TTC549 (cell line): Measurements from ENCODE around the gene DCST1.
A peak's percentile ranks its signal among the peaks of the same experiment; 100 is the strongest.

ENCODE experiments used
- FAIRE-seq: peaks from 2 replicates; lab custom pipeline; 2012; peaks lifted over from hg19 to GRCh38; lab: Jason Lieb, UNC

DCST1 gene

DNA sequence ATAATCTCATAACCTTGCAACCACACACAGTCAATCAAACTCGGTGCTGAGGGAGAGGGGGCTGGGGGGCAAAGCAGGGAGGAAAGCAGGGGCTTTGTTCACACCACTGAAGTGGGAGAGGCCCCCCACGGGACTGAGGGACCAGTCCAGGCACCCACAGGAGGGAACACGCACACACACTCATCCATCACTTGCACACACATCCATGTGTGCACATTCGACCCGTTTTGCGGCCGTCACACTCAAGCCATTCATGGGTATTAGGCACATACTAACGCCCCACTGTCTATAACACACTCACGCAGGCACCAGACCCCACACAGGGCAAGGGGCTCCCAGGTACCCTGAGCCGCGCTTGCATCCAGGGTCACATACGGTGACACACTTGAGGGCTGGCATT is 59.0 kb downstream of the DCST1 start:
- FAIRE-seq, result no peak

DNA sequence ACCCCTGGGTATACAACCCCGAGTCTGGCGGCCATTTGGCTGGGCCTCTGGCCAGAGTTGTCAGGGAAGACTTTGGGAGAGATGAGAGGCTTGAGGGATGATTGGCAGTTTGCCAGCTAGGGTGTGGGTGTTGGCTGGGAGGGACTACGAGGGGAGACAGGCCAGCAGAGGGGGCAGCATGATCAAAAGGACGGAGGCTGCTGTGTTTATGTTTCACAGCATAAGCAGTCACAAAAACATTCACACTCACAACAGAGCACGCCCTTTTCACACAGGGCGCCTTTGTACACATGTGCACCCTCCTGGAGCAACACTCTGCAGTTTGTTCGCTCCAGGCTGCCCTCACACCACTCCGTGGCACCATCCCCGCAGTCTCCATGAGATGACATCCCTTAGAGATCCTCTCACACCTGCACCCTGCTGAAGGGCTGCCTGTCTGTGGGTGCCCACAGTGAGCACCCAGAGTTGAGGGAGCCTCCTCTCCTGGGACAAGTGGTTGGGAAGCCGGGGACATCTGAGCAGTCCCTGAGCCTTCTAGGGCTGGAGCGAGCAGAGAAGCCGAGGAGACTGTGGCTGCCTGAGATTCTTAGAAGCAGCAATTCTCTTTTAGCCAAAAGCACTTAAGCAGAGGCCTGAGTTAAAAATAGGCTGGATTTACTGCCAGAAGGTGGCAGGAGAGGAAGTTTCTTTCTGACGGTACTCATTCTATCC is 60.4 kb downstream of the DCST1 start:
- peak; percentile 61 for FAIRE-seq

- no peak for FAIRE-seq
Measured at GRCh38 chr1:155094622-155094948, 61.0 kb downstream of the DCST1 start.

DNA sequence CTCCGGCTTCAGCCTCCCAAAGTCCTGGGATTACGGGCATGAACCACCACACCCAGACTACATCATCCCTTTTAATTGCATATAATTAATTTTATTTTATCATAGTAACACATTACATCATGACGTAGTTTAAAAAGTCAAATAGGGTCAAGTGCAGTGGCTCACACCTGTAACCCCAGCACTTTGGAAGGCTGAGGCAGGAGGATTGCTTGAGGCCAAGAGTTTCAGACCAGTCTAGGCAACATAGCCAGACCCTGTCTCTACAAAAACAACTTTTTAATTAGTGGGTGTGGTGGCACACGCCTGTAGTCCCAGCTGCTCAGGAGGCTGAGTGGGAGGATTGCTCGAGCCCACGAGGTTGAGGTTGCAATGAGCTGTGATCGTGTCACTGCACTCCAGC is 65.7 kb downstream of the DCST1 start:
- no peak for FAIRE-seq
